A673 (cell line): ENCODE measurements around the gene SPATA1. TPM values are rescaled to one million over a fixed set of nuclear protein-coding genes. Genes with fewer than 3 reads are reported as not detected.

Source experiments
- BruUV-seq: library from RNA; stranded (reverse); fragments of 400-500 nt; replicated peaks from 2 replicates; lab custom pipeline; 2021; lab: Mats Ljungman, UMichigan
- CTCF ChIA-PET: fragments of 300-600 bp; sonication (Branson Sonifier 250); formaldehyde crosslinking; loops from one replicate; lab custom pipeline; 2022; ENCODE audit warnings: antibody characterized with exemption; lab: Charles Lee
- POLR2A ChIA-PET: fragments of 300-600 bp; sonication (Branson Sonifier 250); formaldehyde crosslinking; loops from one replicate; lab custom pipeline; 2022; ENCODE audit warnings: antibody characterized with exemption; ENCODE audit not compliant: low non-redundant PET; lab: Charles Lee
- DNase-seq: peaks from one replicate; pipeline ENCODE4 v3.0.0-alpha.2; 2015; ENCODE audit warnings: low spot score
- H3K27ac ChIP-seq: fragments of 200-600 bp; sonication (generic); 2 replicates; pipeline ENCODE4 v1.5.1; 2016; ENCODE audit warnings: mixed run types, low read depth, mild to moderate bottlenecking, mixed read lengths, antibody characterized with exemption, low read length; ENCODE audit not compliant: poor library complexity, severe bottlenecking
- H3K27me3 ChIP-seq: fragments of 200-600 bp; sonication (generic); replicated peaks from 2 replicates; pipeline ENCODE4 v1.6.1; 2017; ENCODE audit warnings: mixed run types, low read depth, mild to moderate bottlenecking, mixed read lengths, antibody characterized with exemption, low read length; ENCODE audit not compliant: insufficient read depth, poor library complexity
- H3K36me3 ChIP-seq: fragments of 200-600 bp; sonication (generic); 2 replicates; pipeline ENCODE4 v1.6.1; 2016; ENCODE audit warnings: mixed run types, mild to moderate bottlenecking, mixed read lengths, antibody characterized with exemption, low read length; ENCODE audit not compliant: insufficient read depth, poor library complexity, severe bottlenecking
- H3K4me1 ChIP-seq: fragments of 200-600 bp; sonication (generic); 2 replicates; pipeline ENCODE4 v1.6.1; 2017; ENCODE audit warnings: mixed run types, mild to moderate bottlenecking, mixed read lengths, antibody characterized with exemption, low read length; ENCODE audit not compliant: insufficient read depth, poor library complexity, severe bottlenecking
- H3K4me3 ChIP-seq: fragments of 200-600 bp; sonication (generic); 2 replicates; pipeline ENCODE4 v1.5.1; 2016; ENCODE audit warnings: low read depth, mixed run types, mild to moderate bottlenecking, mixed read lengths, low read length; ENCODE audit not compliant: poor library complexity, severe bottlenecking
- H3K9me3 ChIP-seq: fragments of 200-600 bp; sonication (generic); 2 replicates; pipeline ENCODE4 v1.6.1; 2016; ENCODE audit warnings: mixed run types, low read depth, mild to moderate bottlenecking, mixed read lengths, antibody characterized with exemption, low read length; ENCODE audit not compliant: poor library complexity, severe bottlenecking
- EZH2 ChIP-seq: fragments of 200-600 bp; sonication (generic); IDR thresholded peaks from 2 replicates; pipeline ENCODE4 v1.6.1; 2017; ENCODE audit warnings: borderline replicate concordance, low read depth, mild to moderate bottlenecking, mixed read lengths, antibody characterized with exemption, low read length; ENCODE audit not compliant: poor library complexity, severe bottlenecking
- intact Hi-C: fragments of 100-400 bp; cut with micrococcal nuclease; formaldehyde crosslinking; loops from one replicate; pipeline ENCODE4 v1.10.0; 2022; ENCODE audit not compliant: unreplicated experiment
- total RNA-seq: library from RNA; stranded (reverse); gene quantifications from 2 replicates; pipeline ENCODE4 v1.2.3, GENCODE V29; 2021
- TF ChIP-seq, protein P1 (sequence below): fragments of 300-800, 200-600 bp; sonication (generic); conservative IDR thresholded peaks from 2 replicates; pipeline ENCODE4 v1.5.1; 2017; ENCODE audit warnings: low read depth, mild to moderate bottlenecking, antibody characterized with exemption, low read length, moderate library complexity, mixed read lengths

SPATA1 gene
- total RNA-seq, 1 experiment from 2014 or later, result 0.95 TPM

DNA sequence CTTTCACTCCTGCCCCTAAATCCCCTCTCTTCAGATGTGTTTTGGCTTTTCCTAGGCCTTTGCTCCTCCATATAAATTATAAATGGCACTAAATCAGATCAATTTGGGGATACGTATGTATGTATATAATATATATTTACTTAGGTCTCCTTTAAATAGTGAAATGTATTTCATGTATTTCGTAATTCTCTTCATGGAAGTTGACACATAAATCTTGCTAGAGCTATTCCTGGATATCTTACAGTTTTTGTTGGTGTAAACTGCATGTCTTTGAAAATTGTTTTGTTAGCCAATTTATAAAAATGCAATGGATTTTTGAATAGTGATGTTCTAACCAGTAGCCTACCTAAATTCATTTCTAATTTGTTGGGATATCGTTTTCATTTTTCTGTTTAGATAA, 18.1 kb upstream of the SPATA1 start:
- no peak for TF ChIP-seq EZH2
- TF ChIP-seq, protein P1, sequence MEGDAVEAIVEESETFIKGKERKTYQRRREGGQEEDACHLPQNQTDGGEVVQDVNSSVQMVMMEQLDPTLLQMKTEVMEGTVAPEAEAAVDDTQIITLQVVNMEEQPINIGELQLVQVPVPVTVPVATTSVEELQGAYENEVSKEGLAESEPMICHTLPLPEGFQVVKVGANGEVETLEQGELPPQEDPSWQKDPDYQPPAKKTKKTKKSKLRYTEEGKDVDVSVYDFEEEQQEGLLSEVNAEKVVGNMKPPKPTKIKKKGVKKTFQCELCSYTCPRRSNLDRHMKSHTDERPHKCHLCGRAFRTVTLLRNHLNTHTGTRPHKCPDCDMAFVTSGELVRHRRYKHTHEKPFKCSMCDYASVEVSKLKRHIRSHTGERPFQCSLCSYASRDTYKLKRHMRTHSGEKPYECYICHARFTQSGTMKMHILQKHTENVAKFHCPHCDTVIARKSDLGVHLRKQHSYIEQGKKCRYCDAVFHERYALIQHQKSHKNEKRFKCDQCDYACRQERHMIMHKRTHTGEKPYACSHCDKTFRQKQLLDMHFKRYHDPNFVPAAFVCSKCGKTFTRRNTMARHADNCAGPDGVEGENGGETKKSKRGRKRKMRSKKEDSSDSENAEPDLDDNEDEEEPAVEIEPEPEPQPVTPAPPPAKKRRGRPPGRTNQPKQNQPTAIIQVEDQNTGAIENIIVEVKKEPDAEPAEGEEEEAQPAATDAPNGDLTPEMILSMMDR, result no peak
- Histone ChIP-seq H3K27ac (no peak overlapping the region), H3K27me3 (no peaks in the 10 kb centered on the region), H3K4me3 (no peak overlapping the region), H3K4me1 (no peaks in the 10 kb centered on the region), H3K36me3 (peaks cover 56% of the 10 kb centered on the region), H3K9me3 (no peaks in the 10 kb centered on the region)
- intact Hi-C loops, result no loop called here
- CTCF ChIA-PET, result no interaction called here
- BruUV-seq, result no TSS peak
- POLR2A ChIA-PET, result no interaction called here
- no peak for DNase-seq

DNA sequence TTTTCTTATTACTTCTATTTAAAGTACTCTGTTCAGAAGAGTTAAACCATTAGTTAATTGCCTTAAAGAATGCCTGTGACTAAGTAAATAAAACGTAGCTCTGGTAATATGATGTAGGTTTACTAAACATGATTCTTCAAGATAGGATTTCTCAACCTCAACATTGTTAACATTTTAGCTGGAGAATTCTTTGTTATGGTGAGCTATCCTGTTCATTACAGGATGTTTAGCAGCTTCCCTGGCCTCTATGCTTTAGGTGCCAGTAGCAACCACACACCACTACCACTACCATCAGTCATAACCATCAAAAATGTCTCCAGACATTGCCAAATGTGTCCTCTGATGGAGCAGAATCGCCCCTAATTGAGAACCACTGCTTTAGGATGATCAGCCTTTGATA, 16.4 kb upstream of the SPATA1 start:
- TF ChIP-seq, protein P1, result no peak
- TF ChIP-seq EZH2, result no peak
- H3K9me3 ChIP-seq, result no peaks in the 10 kb centered on the region
- BruUV-seq, result no TSS peak
- intact Hi-C loops, result no loop called here
- ChIA-PET CTCF (no interaction called here), POLR2A (no interaction called here)
- no peak for DNase-seq
- peaks cover 58% of the 10 kb centered on the region for H3K36me3 ChIP-seq
- no peak overlapping the region for H3K27ac ChIP-seq
- H3K4me1 ChIP-seq, result no peaks in the 10 kb centered on the region
- no peaks in the 10 kb centered on the region for H3K27me3 ChIP-seq
- no peak overlapping the region for H3K4me3 ChIP-seq

DNA sequence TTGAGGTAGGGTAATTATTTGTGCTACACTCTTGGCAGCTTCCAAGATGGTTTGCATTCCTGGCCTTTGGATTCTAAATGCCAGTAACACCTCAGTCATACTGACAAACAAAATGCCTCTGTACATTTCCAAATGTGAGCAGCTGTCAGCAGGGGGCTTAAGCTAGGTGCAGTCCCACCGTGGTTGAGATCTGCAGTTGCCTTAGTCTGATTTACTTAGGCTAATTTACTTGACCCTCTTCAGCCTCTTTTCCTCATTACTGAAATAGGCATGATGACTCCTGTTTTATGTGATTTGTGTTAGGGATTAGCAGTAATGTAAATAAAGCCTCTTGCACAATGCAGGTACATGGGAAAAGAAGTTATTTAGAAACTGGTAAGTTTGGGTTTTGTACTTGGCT, 13.5 kb upstream of the SPATA1 start:
- H3K4me3 ChIP-seq, result no peak overlapping the region
- DNase-seq, result no peak
- no TSS peak for BruUV-seq
- POLR2A ChIA-PET, result no interaction called here
- CTCF ChIA-PET, result no interaction called here
- H3K27me3 ChIP-seq, result no peaks in the 10 kb centered on the region
- intact Hi-C loops, result no loop called here
- TF ChIP-seq, protein P1, result no peak
- TF ChIP-seq EZH2, result no peak
- H3K4me1 ChIP-seq, result no peaks in the 10 kb centered on the region
- H3K9me3 ChIP-seq, result no peaks in the 10 kb centered on the region
- peaks cover 83% of the 10 kb centered on the region for H3K36me3 ChIP-seq
- H3K27ac ChIP-seq, result no peak overlapping the region
